OCI-LY7 (cell line): ENCODE measurements around the gene SLC17A8. TPM values are rescaled to one million over a fixed set of nuclear protein-coding genes. Genes with fewer than 3 reads are reported as not detected.

Experiments used
- BruUV-seq: library from RNA; stranded (reverse); fragments of 400-500 nt; replicated peaks from 2 replicates; lab custom pipeline; 2021; lab: Mats Ljungman, UMichigan
- CTCF ChIA-PET: fragments of 300-600 bp; sonication (Branson Sonifier 250); formaldehyde crosslinking; loops from one replicate; lab custom pipeline; 2022; ENCODE audit warnings: antibody characterized with exemption; ENCODE audit not compliant: unreplicated experiment; lab: Charles Lee
- POLR2A ChIA-PET: fragments of 300-600 bp; sonication (Branson Sonifier 250); formaldehyde crosslinking; loops from one replicate; lab custom pipeline; 2022; ENCODE audit warnings: antibody characterized with exemption; lab: Charles Lee
- DNase-seq: peaks from one replicate; pipeline ENCODE4 v3.0.0-alpha.2; 2015; ENCODE audit warnings: low spot score
- H2AFZ ChIP-seq: fragments of 200-600 bp; sonication (generic), shearing (Covaris generic); 2 replicates; pipeline ENCODE4 v1.6.1; 2014; ENCODE audit warnings: mild to moderate bottlenecking, antibody characterized with exemption, low read length, moderate library complexity
- H3K27ac ChIP-seq: fragments of 200-600 bp; sonication (generic); 2 replicates; pipeline ENCODE4 v1.5.1; 2014; ENCODE audit warnings: mixed run types, low read depth, mild to moderate bottlenecking, moderate library complexity, low read length, inconsistent platforms; ENCODE audit not compliant: poor library complexity, severe bottlenecking
- H3K36me3 ChIP-seq: fragments of 200-600 bp; sonication (generic); 2 replicates; pipeline ENCODE4 v1.6.1; 2014; ENCODE audit warnings: mild to moderate bottlenecking, antibody characterized with exemption, low read length, moderate library complexity, mixed read lengths; ENCODE audit not compliant: insufficient read depth
- H3K4me1 ChIP-seq: fragments of 200-600 bp; sonication (generic); 2 replicates; pipeline ENCODE4 v1.5.1; 2014; ENCODE audit warnings: mild to moderate bottlenecking, low read length; ENCODE audit not compliant: insufficient read depth, poor library complexity, severe bottlenecking
- H3K4me2 ChIP-seq: fragments of 200-600 bp; sonication (generic); 2 replicates; pipeline ENCODE4 v1.6.1; 2014; ENCODE audit warnings: mild to moderate bottlenecking, low read length
- H3K4me3 ChIP-seq: fragments of 200-600 bp; sonication (generic); 2 replicates; pipeline ENCODE4 v1.5.1; 2014; ENCODE audit warnings: mild to moderate bottlenecking, low read depth, low read length; ENCODE audit not compliant: poor library complexity, severe bottlenecking
- H3K79me2 ChIP-seq: fragments of 200-600 bp; sonication (generic); 2 replicates; pipeline ENCODE4 v1.6.1; 2016; ENCODE audit warnings: low read depth, mild to moderate bottlenecking, low read length, moderate library complexity, mixed read lengths; ENCODE audit not compliant: insufficient read depth
- H3K9me2 ChIP-seq: fragments of 200-600 bp; sonication (generic); 2 replicates; pipeline ENCODE4 v1.6.1; 2016; ENCODE audit warnings: mild to moderate bottlenecking, low read length, mixed read lengths; ENCODE audit not compliant: insufficient read depth
- H3K9me3 ChIP-seq: fragments of 200-600 bp; sonication (generic); 2 replicates; pipeline ENCODE4 v1.6.1; 2014; ENCODE audit warnings: mild to moderate bottlenecking, mixed run types, low read length, mixed read lengths
- H4K20me1 ChIP-seq: fragments of 200-600 bp; sonication (generic); 2 replicates; pipeline ENCODE4 v1.6.1; 2014; ENCODE audit warnings: mild to moderate bottlenecking, antibody characterized with exemption, low read length, moderate library complexity, mixed read lengths; ENCODE audit not compliant: insufficient read depth
- CTCF ChIP-seq: fragments of 200-600 bp; sonication (generic); conservative IDR thresholded peaks from 2 replicates; pipeline ENCODE4 v1.5.1; 2014; ENCODE audit warnings: mild to moderate bottlenecking, antibody characterized with exemption, low read length, moderate library complexity, mixed read lengths
- EZH2phosphoT487 ChIP-seq: fragments of 200-600 bp; sonication (generic); IDR thresholded peaks from 2 replicates; pipeline ENCODE4 v1.6.1; 2018; ENCODE audit warnings: low read depth, borderline replicate concordance, mild to moderate bottlenecking, mixed run types, antibody characterized with exemption, low read length, moderate library complexity, mixed read lengths
- intact Hi-C: fragments of 100-400 bp; cut with micrococcal nuclease; formaldehyde crosslinking; loops from one replicate; pipeline ENCODE4 v1.10.0; 2022; ENCODE audit not compliant: unreplicated experiment
- total RNA-seq, 2 experiments: library from RNA; depleted of rRNA in 1 of 2; stranded (reverse); fragments of >200 nt in 1 of 2; shearing (Covaris generic) in 1 of 2; gene quantifications; 2 replicates each; pipeline ENCODE4 v1.2.3, GENCODE V29; 2014 to 2022

Gene SLC17A8
- total RNA-seq, 2 experiments from 2014 or later: not detected

- Histone ChIP-seq H4K20me1 (no peaks in the 10 kb centered on the region), H3K4me1 (no peaks in the 10 kb centered on the region), H3K27ac (no peak overlapping the region), H3K9me2 (no peaks in the 10 kb centered on the region), H3K4me3 (no peak overlapping the region), H2AFZ (no peak overlapping the region), H3K4me2 (no peak overlapping the region), H3K36me3 (no peaks in the 10 kb centered on the region), H3K79me2 (no peaks in the 10 kb centered on the region), H3K9me3 (no peaks in the 10 kb centered on the region)
- intact Hi-C loops: no loop called here
- DNase-seq: no peak
- TF ChIP-seq CTCF (no peak), EZH2phosphoT487 (no peak)
- no TSS peak for BruUV-seq
- CTCF ChIA-PET: no interaction called here
- POLR2A ChIA-PET: interaction anchor here (0.6 kb wide), 2 partner anchors 7 to 1421 kb away, joined by 4 to 5 read pairs; no protein-coding TSS in a partner anchor
Measured at GRCh38 chr12:100443434-100443833, 86.6 kb downstream of the SLC17A8 start.

- no peak overlapping the region for H2AFZ ChIP-seq
- CTCF ChIA-PET: no interaction called here
- POLR2A ChIA-PET: no interaction called here
Measured at GRCh38 chr12:100445081-100445481, 88.2 kb downstream of the SLC17A8 start.

More at GRCh38 chr12:100445081-100445481, 88.2 kb downstream of the SLC17A8 start:
- no peaks in the 10 kb centered on the region for H4K20me1 ChIP-seq
- H3K27ac ChIP-seq: no peak overlapping the region
- no peaks in the 10 kb centered on the region for H3K36me3 ChIP-seq
- H3K9me3 ChIP-seq: no peaks in the 10 kb centered on the region
- no TSS peak for BruUV-seq
- intact Hi-C loops: no loop called here
- H3K4me3 ChIP-seq: no peak overlapping the region
- H3K4me2 ChIP-seq: no peak overlapping the region
- no peaks in the 10 kb centered on the region for H3K4me1 ChIP-seq
- TF ChIP-seq EZH2phosphoT487 (no peak), CTCF (no peak)
- no peak for DNase-seq
- H3K9me2 ChIP-seq: no peaks in the 10 kb centered on the region
- H3K79me2 ChIP-seq: no peaks in the 10 kb centered on the region
